Dermis blood vessel endothelial cell (primary cell): ENCODE results near the gene CBFB. TPM values are rescaled to one million over a fixed set of nuclear protein-coding genes. Genes with fewer than 3 reads are reported as not detected.
A peak's percentile ranks its signal among the peaks of the same experiment; 100 is the strongest.

Experiments
- DNase-seq: peaks from one replicate; pipeline ENCODE4 v3.0.0; 2010
- total RNA-seq: library from RNA; depleted of rRNA; stranded (reverse); fragments of >200 nt; gene quantifications from 2 replicates; pipeline ENCODE4 v1.2.3, GENCODE V29; 2014

Gene CBFB
- total RNA-seq, 1 donor from 2014 or later = 96.5 TPM

- no peak for DNase-seq
These were observed 12.1 kb upstream of the CBFB start for GRCh38 chr16:67016681-67017420.

- no peak for DNase-seq
These were observed 11.6 kb upstream of the CBFB start for GRCh38 chr16:67017421-67017750.

- DNase-seq = peak; percentile 94
These were observed 11.0 kb upstream of the CBFB start for GRCh38 chr16:67017810-67018488.

GRCh38 chr16:67019171-67019570 is 9.8 kb upstream of the CBFB start:
- no peak for DNase-seq

GRCh38 chr16:67021321-67021720 is 7.6 kb upstream of the CBFB start:
- DNase-seq = no peak

GRCh38 chr16:67022531-67023214 is 6.3 kb upstream of the CBFB start:
- DNase-seq = no peak

- DNase-seq = no peak
These were observed 5.3 kb upstream of the CBFB start for GRCh38 chr16:67023689-67024088.

- DNase-seq = no peak
These were observed 4.4 kb upstream of the CBFB start for GRCh38 chr16:67024384-67025209.

- no peak for DNase-seq
These were observed 3.8 kb upstream of the CBFB start for GRCh38 chr16:67025210-67025550.

- DNase-seq = no peak
These were observed 2.4 kb upstream of the CBFB start for GRCh38 chr16:67026570-67026969.

GRCh38 chr16:67027046-67027445 is 1.9 kb upstream of the CBFB start:
- no peak for DNase-seq

GRCh38 chr16:67028167-67028695 is 718 bp upstream of the CBFB start:
- DNase-seq = no peak

- DNase-seq = peak; percentile 72
These were observed 526 bp downstream of the CBFB start for GRCh38 chr16:67029254-67030096.

- no peak for DNase-seq
These were observed 1.4 kb downstream of the CBFB start for GRCh38 chr16:67030221-67030962.

- peak; percentile 50 for DNase-seq
These were observed 5.5 kb downstream of the CBFB start for GRCh38 chr16:67034487-67034886.

GRCh38 chr16:67035364-67035763 is 6.4 kb downstream of the CBFB start:
- no peak for DNase-seq

- DNase-seq = no peak
These were observed 7.4 kb downstream of the CBFB start for GRCh38 chr16:67036323-67036741.

- no peak for DNase-seq
These were observed 10.5 kb downstream of the CBFB start for GRCh38 chr16:67039260-67040020.

GRCh38 chr16:67040166-67040565 is 11.2 kb downstream of the CBFB start:
- no peak for DNase-seq

- no peak for DNase-seq
These were observed 12.0 kb downstream of the CBFB start for GRCh38 chr16:67040906-67041305.
